HG03432 (cell line): Measurements from ENCODE around the gene CCL18.
"Not testable (repeated sequence)": the region's sequence is repeated elsewhere in the genome, so short reads cannot be mapped to it uniquely, and the experiment has no call there.

ENCODE experiments used
- ATAC-seq: cut with Tn5 transposase; IDR thresholded peaks from one replicate; pipeline ENCODE4 v1.9.1; 2021; ENCODE audit warnings: mild to moderate bottlenecking, moderate library complexity; ENCODE audit not compliant: unreplicated experiment

Gene CCL18

GRCh38 chr17:36063786-36064541 lies at the start of gene CCL18:
Gene CCL18 (plus strand): TSS chr17:36064272. CDS start chr17:36064343, 71 bp downstream.
- ATAC-seq: no peak

DNA sequence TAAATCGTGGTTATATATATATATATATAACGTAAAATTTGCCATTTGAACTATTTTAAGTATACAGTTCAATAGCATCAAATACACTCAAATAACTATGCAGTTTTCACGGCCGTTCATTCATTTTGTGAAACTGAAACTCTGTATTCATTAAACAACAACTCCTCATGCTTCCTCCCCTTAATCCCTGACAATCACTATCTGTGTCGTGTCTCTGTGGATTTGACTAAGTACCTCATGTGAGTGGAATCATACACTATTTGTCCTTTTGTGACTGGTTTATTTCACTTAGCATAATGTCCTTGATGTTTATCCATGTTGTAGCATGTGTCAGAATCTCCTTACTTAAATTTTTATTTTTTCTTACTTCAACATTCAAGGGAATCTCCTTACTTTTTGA lies 49.1 kb upstream of the CCL18 start:
- ATAC-seq: no peak

DNA sequence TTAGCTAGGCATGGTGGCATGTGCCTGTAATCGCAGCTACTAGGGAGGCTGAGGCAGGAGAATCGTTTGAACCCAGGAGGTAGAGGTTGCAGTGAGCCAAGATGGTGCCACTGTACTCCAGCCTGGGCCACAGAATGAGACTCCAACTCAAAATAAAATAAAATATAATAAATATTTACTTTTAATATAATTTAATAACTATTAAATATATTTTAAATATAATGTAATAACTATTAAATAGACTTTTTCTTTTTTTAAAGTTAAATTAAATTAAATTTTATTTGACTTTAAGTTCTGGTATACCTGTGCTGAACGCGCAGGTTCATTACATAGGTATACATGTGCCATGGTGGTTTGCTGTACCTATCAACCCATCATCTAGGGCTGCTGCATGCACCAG lies 48.2 kb upstream of the CCL18 start:
- ATAC-seq: not testable (repeated sequence)

DNA sequence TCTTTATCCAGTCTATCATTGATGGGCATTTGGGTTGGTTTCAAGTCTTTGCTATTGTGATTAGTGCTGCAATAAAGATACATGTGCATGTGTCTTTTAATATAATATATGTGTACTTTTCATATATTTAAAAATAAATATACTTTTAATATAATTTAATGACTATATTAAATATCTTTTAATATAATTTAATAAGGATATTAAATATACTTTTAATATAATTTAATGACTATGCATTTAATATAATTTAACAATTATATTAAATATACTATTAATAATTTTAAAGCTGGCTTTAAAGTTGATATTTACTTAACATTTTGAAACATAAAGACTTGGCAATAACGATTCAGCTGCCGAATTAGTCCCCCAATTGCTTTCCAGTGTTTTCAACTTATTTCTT lies 47.5 kb upstream of the CCL18 start:
- no peak for ATAC-seq

GRCh38 chr17:36017799-36018198 lies 46.3 kb upstream of the CCL18 start, which contains the start of gene CCL23:
Gene CCL23 (minus strand): TSS chr17:36017972. CDS start chr17:36017897, 75 bp downstream.
- no peak for ATAC-seq

DNA sequence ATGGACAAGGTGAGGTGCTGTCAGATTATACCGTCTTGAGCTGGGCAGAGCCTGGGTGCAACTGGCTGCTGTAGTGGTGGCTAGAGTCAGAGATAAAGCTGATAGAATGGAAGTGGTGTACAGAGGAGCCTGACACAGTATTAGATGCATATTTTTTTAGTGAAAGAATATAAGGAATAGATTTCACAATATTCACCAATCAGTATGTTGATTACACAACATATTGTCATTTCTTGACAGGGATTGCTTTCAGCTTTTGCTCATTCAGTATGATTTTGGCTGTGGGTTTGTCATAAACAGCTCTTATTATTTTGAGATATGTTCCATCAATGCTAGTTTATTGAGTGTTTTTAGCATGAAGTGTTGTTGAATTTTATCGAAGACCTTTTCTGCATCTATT lies 44.6 kb upstream of the CCL18 start:
- no peak for ATAC-seq

GRCh38 chr17:36024106-36024869 lies 39.8 kb upstream of the CCL18 start:
- ATAC-seq: no peak

DNA sequence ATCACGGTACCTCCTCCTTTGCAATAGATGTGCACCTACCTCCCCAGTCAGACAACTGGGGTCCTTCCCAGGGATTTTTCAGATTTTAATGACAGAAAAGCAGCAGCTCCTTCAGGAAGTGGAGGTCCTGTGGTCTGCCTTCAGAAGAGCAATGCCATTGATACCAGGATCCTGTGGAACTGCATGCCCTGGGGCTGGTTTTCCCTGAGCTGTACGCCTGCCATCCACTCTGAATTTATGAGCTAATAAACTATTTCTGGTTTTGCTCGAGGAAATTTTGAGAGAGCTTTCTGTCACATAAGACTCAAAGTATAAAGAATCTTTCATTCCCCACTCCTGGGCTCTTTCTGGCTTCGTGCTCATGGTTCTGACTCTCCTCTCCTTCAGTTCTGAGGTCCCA lies 36.3 kb upstream of the CCL18 start:
- no peak for ATAC-seq

GRCh38 chr17:36030956-36031355 lies 33.1 kb upstream of the CCL18 start:
- no peak for ATAC-seq

- ATAC-seq: no peak
Observed at GRCh38 chr17:36034127-36034526, 29.9 kb upstream of the CCL18 start.

GRCh38 chr17:36036235-36036634 lies 27.8 kb upstream of the CCL18 start:
- no peak for ATAC-seq

DNA sequence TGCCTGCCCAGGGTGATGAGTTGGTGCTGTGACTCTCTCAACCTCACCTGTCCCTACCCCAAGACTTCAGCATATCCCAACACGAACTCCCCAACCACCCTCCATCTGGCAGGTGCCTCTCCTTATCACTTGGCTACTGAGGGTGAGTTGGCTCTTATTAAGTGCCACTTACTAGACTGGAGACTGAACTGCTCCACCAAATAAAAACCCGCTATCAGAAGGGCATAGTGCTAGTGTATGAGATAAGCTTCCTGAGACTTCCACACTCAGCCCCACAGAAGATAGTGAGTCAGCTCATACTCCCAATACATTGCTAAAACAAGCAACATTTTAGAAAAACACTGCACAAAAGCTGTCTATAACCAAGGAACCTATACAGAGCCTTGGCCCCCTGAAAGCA lies 16.0 kb upstream of the CCL18 start:
- no peak for ATAC-seq

DNA sequence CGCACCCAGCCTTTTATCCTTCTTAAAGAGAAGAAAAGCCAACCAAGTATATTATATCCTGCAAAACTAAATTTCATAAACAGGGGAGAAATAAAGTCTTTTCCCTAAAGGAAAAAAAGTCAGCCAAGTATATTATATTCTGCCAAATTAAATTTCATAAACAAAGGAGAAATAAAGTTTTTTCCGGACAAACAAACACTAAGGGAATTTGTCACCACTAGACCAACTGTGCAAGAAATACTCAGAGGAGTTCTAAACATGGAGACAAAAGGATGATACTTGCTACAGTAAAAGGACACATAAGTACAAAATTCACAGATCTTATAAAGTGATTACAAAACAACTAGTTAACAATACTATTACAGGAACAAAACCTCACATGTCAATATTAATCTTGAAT lies 14.4 kb upstream of the CCL18 start:
- ATAC-seq: no peak

DNA sequence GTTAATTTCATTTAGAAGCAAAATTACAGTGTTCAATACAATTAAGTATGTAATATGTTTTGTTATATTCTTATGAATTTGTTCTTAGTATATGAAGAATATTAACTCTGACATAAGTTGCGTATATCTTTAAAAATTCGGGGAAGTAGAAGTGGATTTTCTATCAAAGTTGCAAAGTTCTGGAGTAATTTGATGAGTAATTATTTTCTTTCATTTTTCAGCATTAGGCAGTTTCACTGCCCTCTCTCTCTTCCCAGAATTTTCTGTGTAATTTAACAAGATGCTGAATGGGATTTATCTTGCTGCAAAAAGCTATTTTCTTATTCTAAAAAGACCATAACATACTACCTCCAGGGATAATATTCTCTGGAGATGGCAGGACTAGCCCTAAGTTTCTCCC lies 8.9 kb upstream of the CCL18 start:
- ATAC-seq: no peak

- ATAC-seq: no peak
Observed at GRCh38 chr17:36055921-36056520, 8.1 kb upstream of the CCL18 start.

- ATAC-seq: no peak
Observed at GRCh38 chr17:36057911-36058310, 6.2 kb upstream of the CCL18 start.

DNA sequence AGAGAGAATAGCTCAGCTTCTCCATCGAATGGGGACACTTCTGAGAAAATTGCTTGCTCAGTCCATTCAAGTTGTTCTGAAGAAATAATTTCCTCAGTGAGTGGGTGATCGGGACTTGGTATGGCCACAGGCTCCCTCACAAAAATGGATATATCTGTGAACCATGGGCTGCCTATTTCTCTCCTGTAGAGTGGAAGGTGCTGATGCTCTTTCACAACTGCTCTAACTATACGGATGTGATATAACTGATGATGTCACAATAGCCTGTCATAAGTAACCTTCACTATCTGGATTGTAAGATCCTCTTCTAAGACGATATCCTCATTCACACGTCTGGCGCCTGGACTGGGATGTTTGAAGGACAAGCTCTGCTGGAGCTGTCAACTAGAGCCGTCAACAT lies 4.7 kb upstream of the CCL18 start:
- ATAC-seq: no peak

DNA sequence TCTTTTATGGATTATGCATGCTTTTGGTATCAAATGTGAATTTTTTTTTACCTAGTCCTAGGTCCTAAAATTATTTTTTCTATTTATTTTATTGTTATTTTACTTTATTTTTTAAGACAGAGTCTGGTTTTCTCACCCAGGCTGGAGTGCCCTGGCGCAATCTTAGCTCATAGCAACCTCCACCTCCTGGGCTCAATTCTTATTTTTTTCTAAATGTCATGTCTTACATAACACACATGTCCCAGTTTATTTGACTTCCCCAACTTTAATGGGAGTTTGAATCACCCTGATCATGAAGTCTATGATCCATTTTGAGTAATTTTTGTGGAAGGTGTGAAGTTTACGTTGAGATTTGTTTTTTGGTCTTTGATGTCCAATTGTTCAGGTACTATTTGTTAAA lies 3.3 kb upstream of the CCL18 start:
- ATAC-seq: no peak

DNA sequence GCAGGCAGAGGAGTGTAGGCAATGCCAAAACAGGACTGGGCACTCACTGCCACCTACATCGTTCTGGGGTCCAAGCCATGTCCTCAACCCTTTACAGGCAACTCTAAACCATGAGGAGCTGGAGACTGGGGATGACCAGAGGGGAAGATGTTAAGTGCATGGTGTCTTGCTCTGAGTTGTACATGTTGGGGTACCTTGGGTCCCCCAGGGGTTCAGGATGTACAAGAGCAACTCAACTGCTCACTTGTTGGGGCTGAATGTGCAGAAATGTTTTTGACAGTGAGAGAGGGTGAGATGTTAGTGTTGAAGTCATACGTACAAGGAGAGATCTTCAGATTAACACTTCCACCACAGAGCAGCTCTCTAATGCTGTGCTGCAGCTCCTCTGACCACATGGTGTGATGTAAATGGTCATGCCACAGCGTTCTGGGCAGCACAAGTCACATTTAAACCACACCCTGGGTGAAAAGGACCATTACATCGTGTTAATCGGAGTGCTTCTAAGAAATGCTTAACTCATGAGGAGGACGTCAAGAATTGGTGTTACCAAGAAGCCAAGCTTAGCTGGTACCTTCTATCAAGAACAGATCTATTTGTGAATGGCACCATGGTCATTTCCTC lies 2.4 kb downstream of the CCL18 start:
- no peak for ATAC-seq

- ATAC-seq: no peak
Observed at GRCh38 chr17:36068524-36068923, 4.5 kb downstream of the CCL18 start.

DNA sequence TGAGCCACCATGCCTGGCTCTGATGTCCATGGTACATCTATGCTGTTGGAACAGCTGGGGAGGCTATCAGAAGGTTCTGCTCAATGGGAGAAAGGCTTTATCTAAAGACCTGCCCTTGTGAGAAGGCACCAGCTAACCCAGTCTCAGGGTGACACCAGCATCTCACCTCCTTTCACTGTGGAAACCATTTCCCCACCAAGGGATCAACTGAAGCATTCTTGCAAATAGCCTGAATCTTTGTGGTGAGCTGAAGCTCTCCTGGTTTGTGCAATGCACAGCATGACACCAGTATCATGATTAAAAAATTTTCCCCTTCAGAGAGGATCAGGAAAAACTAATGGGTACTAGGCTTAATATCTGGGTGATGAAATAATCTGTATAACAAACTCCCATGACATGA lies 5.1 kb downstream of the CCL18 start:
- ATAC-seq: no peak
